ENCODE measurements around the gene DUXB. TPM values are rescaled to one million over a fixed set of nuclear protein-coding genes. Genes with fewer than 3 reads are reported as not detected.
A peak's percentile ranks its signal among the peaks of the same experiment; 100 is the strongest.

DUXB gene
- total and polyA plus RNA-seq, 2 of the 13 experiments (the other 11 are each of a cell fraction or from before 2014, with no cell fraction given), result not detected

- TF ChIP-seq NBN (conservative IDR thresholded peaks at IDR 0.05), result no peak
- TF ChIP-seq ZNF264 (CRISPR knock-in tag; IDR thresholded peaks at IDR 0.05), result peak; percentile 60; the same call in 1 of the 2 replicates
- TF ChIP-seq ZNF10 (CRISPR knock-in tag; IDR thresholded peaks at IDR 0.05; ENCODE audit: borderline replicate concordance, low read depth), result no peak
- 0 out of 2 replicates have a peak, but pooled peaks have one; percentile 32 for TF ChIP-seq TOPORS (CRISPR knock-in tag; IDR thresholded peaks at IDR 0.05)
- peak; percentile 57 for TF ChIP-seq DBP (CRISPR knock-in tag; IDR thresholded peaks at IDR 0.05; ENCODE audit: not compliant biosample characterization)
- TF ChIP-seq SKIL (CRISPR knock-in tag; IDR thresholded peaks at IDR 0.05; ENCODE audit: borderline replicate concordance), result no peak
- peak; percentile 80 for TF ChIP-seq HES4 (CRISPR knock-in tag; IDR thresholded peaks at IDR 0.05; ENCODE audit: borderline replicate concordance)
- TF ChIP-seq NPAS2 (CRISPR knock-in tag; IDR thresholded peaks at IDR 0.05; ENCODE audit: borderline replicate concordance), result no peak
- no peak for TF ChIP-seq ZSCAN22 (CRISPR knock-in tag; IDR thresholded peaks at IDR 0.05)
- TF ChIP-seq PHF8 (CRISPR knock-in tag; IDR thresholded peaks at IDR 0.05), result peak; percentile 98
- no peak for TF ChIP-seq SMC3 (IDR thresholded peaks at IDR 0.05; ENCODE audit: low read length)
- TF ChIP-seq ZNF574 (CRISPR knock-in tag; IDR thresholded peaks at IDR 0.05), result peak; percentile 81
- TF ChIP-seq THRA (CRISPR knock-in tag; IDR thresholded peaks at IDR 0.05; ENCODE audit: borderline replicate concordance), result peak; percentile 45; the same call in 1 of the 2 replicates
- TF ChIP-seq RAD51 (IDR thresholded peaks at IDR 0.05; ENCODE audit: borderline replicate concordance), result no peak
- TF ChIP-seq DNMT3B (CRISPR knock-in tag; conservative IDR thresholded peaks at IDR 0.05), result peak; percentile 94
- TF ChIP-seq, protein P1, sequence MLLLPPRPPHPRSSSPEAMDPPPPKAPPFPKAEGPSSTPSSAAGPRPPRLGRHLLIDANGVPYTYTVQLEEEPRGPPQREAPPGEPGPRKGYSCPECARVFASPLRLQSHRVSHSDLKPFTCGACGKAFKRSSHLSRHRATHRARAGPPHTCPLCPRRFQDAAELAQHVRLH (CRISPR knock-in tag; IDR thresholded peaks at IDR 0.05; ENCODE audit: borderline replicate concordance, low read depth), result peak; percentile 96; the same call in 1 of the 2 replicates
- TF ChIP-seq EP300 (IDR thresholded peaks at IDR 0.05; ENCODE audit: low read depth in 2 of 2, low read length in 2 of 2), result 0 out of 4 replicates have a peak, but pooled peaks of 1 of the 2 experiments have one; percentile 27
- TF ChIP-seq EP300 (CRISPR knock-in tag; IDR thresholded peaks at IDR 0.05; ENCODE audit: borderline replicate concordance), result 0 out of 2 replicates have a peak, but pooled peaks have one; percentile 13
- TF ChIP-seq ONECUT2 (CRISPR knock-in tag; IDR thresholded peaks at IDR 0.05), result no peak; the same call in 1 of the 2 replicates
- TF ChIP-seq SALL1 (CRISPR knock-in tag; IDR thresholded peaks at IDR 0.05), result peak; percentile 72; the same call in 1 of the 2 replicates
- TF ChIP-seq GTF3A (CRISPR knock-in tag; conservative IDR thresholded peaks at IDR 0.05), result no peak
- TF ChIP-seq ZNF839 (CRISPR knock-in tag; IDR thresholded peaks at IDR 0.05; ENCODE audit: borderline replicate concordance), result peak; percentile 94; the same call in 1 of the 2 replicates
Observed at GRCh38 chr16:75647492-75648264, 53.6 kb downstream of the DUXB start, which contains the start of the genes KARS1 and TERF2IP (continued).
